Stomach (tissue), 9 donors: ENCODE data around the gene COA1. TPM values are rescaled to one million over a fixed set of nuclear protein-coding genes. Genes with fewer than 3 reads are reported as not detected.

Experiments
- DNase-seq, 2 donors: peaks; one replicate each; pipeline versions ENCODE4 v3.0.0 to v3.0.0-alpha.2; 2013 to 2019
- H3K27ac ChIP-seq, 5 donors: fragments of 200-600 bp in 4 of 5; sonication (generic) in 4 of 5; one replicate each; pipeline ENCODE4 v1.5.1; 2013 to 2019; ENCODE audit warnings: mild to moderate bottlenecking in 1 of 5, moderate library complexity in 1 of 5
- H3K27me3 ChIP-seq, 3 donors: fragments of 200-600 bp; sonication (generic); one replicate each; pipeline ENCODE4 v1.5.1; 2017 to 2019; ENCODE audit warnings: mixed run types in 1 of 3
- H3K36me3 ChIP-seq, 4 donors: fragments of 200-600 bp; sonication (generic); 1 replicate in 3 of 4; 2 replicates in 1 of 4; pipeline ENCODE4 v1.5.1; 2016 to 2019
- H3K4me1 ChIP-seq, 4 donors: fragments of 200-600 bp; sonication (generic); one replicate each; pipeline ENCODE4 v1.5.1; 2016 to 2019
- H3K4me3 ChIP-seq, 4 donors: fragments of 200-600 bp; sonication (generic) in 3 of 4; one replicate each; pipeline ENCODE4 v1.5.1; 2016 to 2019; ENCODE audit warnings: mild to moderate bottlenecking in 1 of 4
- H3K9me3 ChIP-seq, 4 donors: fragments of 200-600 bp; sonication (generic); one replicate each; pipeline ENCODE4 v1.5.1; 2016 to 2019
- EP300 ChIP-seq: sonication (generic); formaldehyde crosslinking; IDR thresholded peaks from one replicate; pipeline ENCODE4 v1.6.1; 2017; ENCODE audit warnings: antibody characterized with exemption
- POLR2A ChIP-seq, 4 donors: fragments of 450-650 bp; IDR thresholded peaks; one replicate each; pipeline ENCODE4 v1.6.1; 2016; ENCODE audit warnings: antibody characterized with exemption in 4 of 4, control low read depth in 2 of 4, mild to moderate bottlenecking in 1 of 4, moderate library complexity in 1 of 4
- POLR2AphosphoS5 ChIP-seq, 3 donors: sonication (generic); formaldehyde crosslinking; IDR thresholded peaks; one replicate each; pipeline ENCODE4 v1.6.1; 2016; ENCODE audit warnings: antibody characterized with exemption in 3 of 3
- WGBS, 5 donors: extraction: QIAGEN DNeasy Blood & Tissue Kit in 3 of 5; methylation state at CpG; one replicate each; pipeline versions ENCODE4 v1.1.5 to v1.1.7; 2013 to 2018; 5-methylcytosine and 5-hydroxymethylcytosine counted together
- intact Hi-C: fragments of 100-400 bp; cut with DNase I; formaldehyde crosslinking; loops from one replicate; pipeline ENCODE4 v1.15.1; 2023; ENCODE audit warnings: low total_unique reads
- polyA plus RNA-seq, 3 donors: library from polyadenylated mRNA; stranded (reverse); fragments of 200-250 nt; gene quantifications; one replicate each; pipeline ENCODE4 v1.2.3, GENCODE V29; 2013
- total RNA-seq, 5 donors: library from RNA; depleted of rRNA; stranded (reverse); fragments of >200 nt; gene quantifications; one replicate each; pipeline versions ENCODE4 v1.1.0 to v1.2.3, GENCODE V29; 2014 to 2016
- TF ChIP-seq, protein P1 (sequence below), 7 experiments: fragments of 450-650 bp in 4 of 7; fragments of 200-600 bp in 3 of 7; sonication (generic) in 3 of 7; IDR thresholded peaks; one replicate each; pipeline ENCODE4 v1.5.1; 2016 to 2019; ENCODE audit warnings: antibody characterized with exemption in 7 of 7, control low read depth in 2 of 7, mild to moderate bottlenecking in 1 of 7
- donor health status: healthy with polysubstance abuse.
- donor health status: Bipolar disorder and iron deficiency.
- donor health status: healthy.

The COA1 gene
- total and polyA plus RNA-seq, 8 donors: 13.9 to 184 (median 69.9) TPM

DNA sequence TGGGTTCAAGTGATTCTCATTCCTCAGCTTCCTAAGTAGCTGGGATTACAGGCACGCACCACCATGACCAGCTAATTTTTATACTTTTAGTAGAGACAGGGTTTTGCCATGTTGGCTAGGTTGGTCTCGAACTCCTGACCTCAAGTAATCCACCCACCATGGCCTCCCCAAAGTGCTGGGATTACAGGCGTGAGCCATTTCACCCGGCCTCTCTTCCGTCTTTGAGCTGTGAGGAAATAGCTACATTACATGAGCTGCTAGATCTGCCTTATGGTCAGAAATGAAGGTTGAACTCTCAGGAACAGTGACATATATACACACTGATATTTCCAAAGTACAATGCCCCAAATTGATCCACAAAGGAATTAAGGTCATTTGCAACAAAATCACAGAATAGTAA is 31.5 kb upstream of the COA1 start:
- 93 to 99% (median 98%) methylated on average over 5 of the region's 5 CpGs for whole genome bisulfite sequencing, 5 donors

DNA sequence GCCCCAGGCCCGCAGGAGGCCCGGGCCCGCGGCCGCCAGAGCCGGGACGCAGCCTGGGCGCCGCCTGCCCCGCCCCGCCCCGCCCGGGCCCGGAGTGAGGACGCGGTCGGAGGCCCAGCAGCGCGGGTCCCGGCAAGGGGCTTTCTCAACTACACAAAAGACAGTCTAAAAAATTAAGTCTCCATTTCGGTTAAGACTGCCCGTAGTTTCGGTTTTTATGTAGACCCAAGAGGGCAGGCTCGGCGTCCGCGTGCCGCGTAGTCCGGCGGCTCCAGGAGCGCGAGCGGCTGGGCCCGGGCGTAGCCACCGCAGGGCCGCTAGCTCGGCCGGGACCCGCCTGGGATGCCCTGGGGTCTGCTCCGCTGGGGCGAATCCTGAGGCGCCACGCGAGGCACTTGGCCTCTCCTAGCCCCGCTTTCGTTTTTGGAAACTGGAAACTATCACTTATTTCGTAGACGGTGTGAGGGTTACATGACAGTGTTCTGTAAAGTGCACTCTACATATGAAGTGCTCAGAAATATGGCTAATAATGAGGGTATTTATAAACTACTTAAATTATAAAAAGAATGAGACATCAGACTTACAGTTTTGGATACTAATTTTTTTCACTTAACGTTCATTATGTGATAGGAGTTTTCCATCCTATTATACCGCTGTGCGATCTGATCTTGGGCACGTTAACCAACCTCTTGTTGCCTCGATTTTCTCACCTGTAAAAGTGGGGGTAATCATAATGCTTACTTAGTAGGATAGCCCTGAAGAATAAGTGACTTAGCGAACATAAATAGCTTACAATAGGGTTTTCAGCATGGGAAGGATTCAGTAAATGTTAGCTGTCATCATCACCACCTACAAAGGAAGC is 29.7 kb upstream of the COA1 start:
- Histone ChIP-seq H3K27ac (peak overlapping the region; percentile 77 to 90 (median 78)), H3K27me3 (no peaks in the 10 kb centered on the region), H3K4me3 (peak overlapping the region; percentile 71 to 90 (median 84)), H3K36me3 (no peaks in the 10 kb centered on the region), H3K4me1 (peaks cover 5 to 43% (median 30%) of the 10 kb centered on the region in 4 donors), H3K9me3 (no peaks in the 10 kb centered on the region)
- 7 to 14% (median 10%) methylated on average over 27 to 56 of the region's 56 CpGs for whole genome bisulfite sequencing, 5 donors
- intact Hi-C loops: loop anchor here (10.0 kb wide), 1 partner anchor 66 kb away; no protein-coding TSS in a partner anchor
- peak; percentile 31 to 75 for DNase-seq
- TF ChIP-seq, protein P1, sequence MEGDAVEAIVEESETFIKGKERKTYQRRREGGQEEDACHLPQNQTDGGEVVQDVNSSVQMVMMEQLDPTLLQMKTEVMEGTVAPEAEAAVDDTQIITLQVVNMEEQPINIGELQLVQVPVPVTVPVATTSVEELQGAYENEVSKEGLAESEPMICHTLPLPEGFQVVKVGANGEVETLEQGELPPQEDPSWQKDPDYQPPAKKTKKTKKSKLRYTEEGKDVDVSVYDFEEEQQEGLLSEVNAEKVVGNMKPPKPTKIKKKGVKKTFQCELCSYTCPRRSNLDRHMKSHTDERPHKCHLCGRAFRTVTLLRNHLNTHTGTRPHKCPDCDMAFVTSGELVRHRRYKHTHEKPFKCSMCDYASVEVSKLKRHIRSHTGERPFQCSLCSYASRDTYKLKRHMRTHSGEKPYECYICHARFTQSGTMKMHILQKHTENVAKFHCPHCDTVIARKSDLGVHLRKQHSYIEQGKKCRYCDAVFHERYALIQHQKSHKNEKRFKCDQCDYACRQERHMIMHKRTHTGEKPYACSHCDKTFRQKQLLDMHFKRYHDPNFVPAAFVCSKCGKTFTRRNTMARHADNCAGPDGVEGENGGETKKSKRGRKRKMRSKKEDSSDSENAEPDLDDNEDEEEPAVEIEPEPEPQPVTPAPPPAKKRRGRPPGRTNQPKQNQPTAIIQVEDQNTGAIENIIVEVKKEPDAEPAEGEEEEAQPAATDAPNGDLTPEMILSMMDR (IDR thresholded peaks at IDR 0.05): no peak
- no peak for TF ChIP-seq POLR2AphosphoS5 (IDR thresholded peaks at IDR 0.05)
- no peak for TF ChIP-seq POLR2A (IDR thresholded peaks at IDR 0.05)
- TF ChIP-seq EP300: no peak

More for the DNA sequence above, 31.5 kb upstream of the COA1 start:
- DNase-seq: no peak
- no peaks in the 10 kb centered on the region for H3K27me3 ChIP-seq
- peaks cover 19 to 61% (median 45%) of the 10 kb centered on the region in 4 donors for H3K4me1 ChIP-seq
- no peak overlapping the region for H3K27ac ChIP-seq
- intact Hi-C loops: no loop called here
- TF ChIP-seq POLR2AphosphoS5 (IDR thresholded peaks at IDR 0.05) (no peak), EP300 (no peak), POLR2A (IDR thresholded peaks at IDR 0.05) (no peak)
- TF ChIP-seq, protein P1 (IDR thresholded peaks at IDR 0.05): no peak
- no peaks in the 10 kb centered on the region for H3K36me3 ChIP-seq
- no peak overlapping the region for H3K4me3 ChIP-seq
- no peaks in the 10 kb centered on the region for H3K9me3 ChIP-seq

DNA sequence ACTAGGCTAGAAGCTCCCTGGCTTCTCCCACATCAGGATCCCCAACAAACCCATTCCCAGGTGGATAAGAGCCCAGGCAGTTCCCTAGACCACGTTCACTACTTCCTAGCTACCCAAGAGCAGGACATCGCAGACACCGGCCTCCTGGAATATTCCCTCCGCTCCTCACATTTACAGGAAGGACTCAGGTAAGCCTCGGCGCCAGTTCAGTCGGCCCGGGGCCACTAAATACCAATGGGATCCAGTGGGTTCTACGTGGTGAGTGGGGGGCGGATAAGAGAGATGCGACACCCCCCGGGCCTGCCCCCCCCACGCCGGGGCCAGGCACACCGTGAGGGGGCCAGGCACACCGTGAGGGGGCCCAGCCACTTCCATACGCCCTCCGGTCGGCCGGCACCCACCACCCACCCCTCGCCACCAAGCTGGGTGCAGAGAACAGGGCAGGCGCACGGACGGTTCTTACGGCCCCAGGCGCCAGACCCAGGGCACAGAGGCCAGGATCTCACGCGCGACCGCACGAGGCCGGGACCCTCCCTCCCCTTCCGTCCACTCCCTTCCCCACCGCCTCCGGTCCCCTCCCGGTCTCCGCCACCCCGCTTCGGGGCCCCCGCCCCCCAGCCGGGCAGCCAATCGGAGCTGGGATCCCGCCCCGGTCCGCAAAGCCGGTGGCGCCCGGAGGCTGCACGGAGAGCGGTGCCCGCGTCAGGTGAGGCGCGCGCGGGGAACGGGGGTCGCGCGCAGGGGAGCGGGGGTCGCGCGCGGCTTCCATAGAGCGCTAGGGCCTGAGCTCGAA is 28.9 kb upstream of the COA1 start, which contains the start of gene BLVRA:
Gene BLVRA, plus strand, starts transcription at position 652 of the 793 bp plus-strand sequence. CDS start 12,479 bp downstream, outside the sequence.
- TF ChIP-seq POLR2A (IDR thresholded peaks at IDR 0.05): no peak
- peak in 2 of 3 donors; percentile 21 to 80 for TF ChIP-seq POLR2AphosphoS5 (IDR thresholded peaks at IDR 0.05)
- peak within 1 kb of the TSS; percentile 71 to 90 (median 84) for H3K4me3 ChIP-seq
- 2 to 10% (median 4%) methylated on average over 9 to 67 of the region's 67 CpGs for WGBS, 5 donors
- intact Hi-C loops: loop anchor here (10.0 kb wide), 1 partner anchor 67 kb away; no protein-coding TSS in a partner anchor
- no peaks in the 10 kb centered on the region for H3K27me3 ChIP-seq
- peak within 1 kb of the TSS; percentile 77 to 90 (median 78) for H3K27ac ChIP-seq
- peak; percentile 68 to 88 for DNase-seq
- H3K36me3 ChIP-seq: no peaks in the 10 kb centered on the region
- no peaks in the 10 kb centered on the region for H3K9me3 ChIP-seq
- H3K4me1 ChIP-seq: peaks cover 5 to 35% (median 22%) of the 10 kb centered on the region in 4 donors

DNA sequence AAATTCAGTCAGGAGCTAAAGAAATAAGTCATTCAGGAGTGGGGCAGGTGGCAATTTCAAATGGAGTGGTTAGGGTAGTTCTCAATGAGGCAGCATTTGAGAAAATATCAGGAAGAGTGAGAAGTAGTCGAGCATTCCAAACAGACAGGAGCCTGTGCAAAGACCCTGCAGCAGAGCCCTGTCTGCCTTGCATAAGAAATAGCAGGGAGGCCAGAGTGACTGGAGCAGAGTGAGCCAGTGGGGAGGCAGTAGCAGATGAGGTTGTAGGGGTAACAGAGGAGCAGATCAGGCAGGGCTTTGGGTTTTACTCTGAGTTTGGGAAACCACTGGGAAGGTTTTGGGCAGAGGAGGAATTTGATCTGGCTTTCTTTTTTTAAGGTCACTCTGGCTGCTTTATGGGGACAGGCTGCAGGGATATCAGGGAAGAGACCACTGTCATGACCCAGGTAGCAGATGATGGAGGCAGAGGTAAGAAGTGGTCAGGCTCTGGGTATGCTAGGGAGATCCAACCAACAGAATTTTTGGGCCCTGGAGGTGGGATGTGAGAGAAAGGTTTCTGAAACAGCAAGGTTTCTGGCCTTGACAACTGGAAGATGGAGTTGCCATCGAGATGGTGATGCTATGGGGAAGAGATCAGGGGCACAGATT is 27.9 kb upstream of the COA1 start:
- 75 to 89% (median 80%) methylated on average over 2 of the region's 2 CpGs for WGBS, 5 donors
- Histone ChIP-seq H3K4me1 (peaks cover 5 to 27% (median 16%) of the 10 kb centered on the region in 4 donors), H3K27me3 (no peaks in the 10 kb centered on the region), H3K9me3 (no peaks in the 10 kb centered on the region), H3K4me3 (no peak overlapping the region), H3K27ac (no peak overlapping the region), H3K36me3 (no peaks in the 10 kb centered on the region)
- TF ChIP-seq POLR2A (IDR thresholded peaks at IDR 0.05): no peak
- no peak for DNase-seq
- intact Hi-C loops: loop anchor here (10.0 kb wide), 1 partner anchor 68 kb away; no protein-coding TSS in a partner anchor
